DND-41 (cell line): ENCODE results near the gene MAPK13.

ENCODE experiments used
- EZH2 ChIP-seq: IDR thresholded peaks from 3 replicates; pipeline ENCODE4 v1.6.1; 2012; ENCODE audit warnings: borderline replicate concordance, low read depth, mild to moderate bottlenecking, moderate library complexity, low read length, inconsistent platforms; ENCODE audit not compliant: severe bottlenecking
- TF ChIP-seq, protein P1 (sequence below): IDR thresholded peaks from 2 replicates; pipeline ENCODE4 v1.5.1; 2012; ENCODE audit warnings: borderline replicate concordance, low read length, moderate library complexity, mild to moderate bottlenecking; ENCODE audit not compliant: poor library complexity, severe bottlenecking; ENCODE audit errors: extremely low read depth

DNA sequence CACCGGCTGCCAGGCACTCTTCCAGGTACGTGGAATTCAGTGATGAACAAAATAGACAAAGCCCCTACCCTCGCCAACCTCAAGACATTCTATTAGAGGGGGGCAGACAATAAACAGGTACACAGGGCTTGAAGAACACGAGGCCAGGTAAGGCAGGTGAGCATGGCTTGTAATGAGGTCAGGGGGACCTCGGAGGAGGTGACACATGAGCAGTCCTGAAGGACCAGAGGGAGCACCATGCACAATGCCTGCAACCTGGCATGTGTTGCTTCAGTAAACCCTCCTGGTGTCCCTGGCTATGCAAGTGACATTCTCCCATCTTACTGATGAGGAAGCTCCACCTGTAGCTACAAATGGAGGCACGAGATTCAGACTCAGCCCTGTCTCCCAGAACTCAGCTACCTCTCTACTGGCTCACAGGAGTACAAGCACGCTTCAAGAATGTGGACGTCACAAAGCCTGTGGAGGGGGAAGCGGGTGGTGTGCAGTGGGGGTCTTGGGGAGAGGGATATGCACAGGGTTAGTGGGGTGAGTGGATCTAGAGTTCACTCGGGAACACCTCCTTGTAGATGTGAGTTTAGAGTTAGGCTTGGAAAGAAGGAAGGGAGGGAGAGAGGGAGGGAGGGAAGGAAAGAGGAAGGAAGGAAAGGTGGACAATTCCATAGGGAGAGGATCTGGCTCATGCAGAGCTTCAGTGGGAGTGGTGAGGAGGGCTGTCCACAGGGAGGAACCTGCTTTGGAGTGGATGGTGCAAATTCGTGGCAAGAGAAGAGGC lies 7.6 kb upstream of the MAPK13 start:
- TF ChIP-seq EZH2 = no peak
- TF ChIP-seq, protein P1, sequence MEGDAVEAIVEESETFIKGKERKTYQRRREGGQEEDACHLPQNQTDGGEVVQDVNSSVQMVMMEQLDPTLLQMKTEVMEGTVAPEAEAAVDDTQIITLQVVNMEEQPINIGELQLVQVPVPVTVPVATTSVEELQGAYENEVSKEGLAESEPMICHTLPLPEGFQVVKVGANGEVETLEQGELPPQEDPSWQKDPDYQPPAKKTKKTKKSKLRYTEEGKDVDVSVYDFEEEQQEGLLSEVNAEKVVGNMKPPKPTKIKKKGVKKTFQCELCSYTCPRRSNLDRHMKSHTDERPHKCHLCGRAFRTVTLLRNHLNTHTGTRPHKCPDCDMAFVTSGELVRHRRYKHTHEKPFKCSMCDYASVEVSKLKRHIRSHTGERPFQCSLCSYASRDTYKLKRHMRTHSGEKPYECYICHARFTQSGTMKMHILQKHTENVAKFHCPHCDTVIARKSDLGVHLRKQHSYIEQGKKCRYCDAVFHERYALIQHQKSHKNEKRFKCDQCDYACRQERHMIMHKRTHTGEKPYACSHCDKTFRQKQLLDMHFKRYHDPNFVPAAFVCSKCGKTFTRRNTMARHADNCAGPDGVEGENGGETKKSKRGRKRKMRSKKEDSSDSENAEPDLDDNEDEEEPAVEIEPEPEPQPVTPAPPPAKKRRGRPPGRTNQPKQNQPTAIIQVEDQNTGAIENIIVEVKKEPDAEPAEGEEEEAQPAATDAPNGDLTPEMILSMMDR = no peak
